ENCODE results near the gene C4orf33.

Gene C4orf33

GRCh38 chr4:129129143-129129542 lies 33.2 kb downstream of the C4orf33 start:
- no peak for DNase-seq (ENCODE audit: low spot score)

GRCh38 chr4:129131343-129131742 lies 35.4 kb downstream of the C4orf33 start:
- DNase-seq (ENCODE audit: low spot score), result no peak

- DNase-seq (ENCODE audit: low spot score), result no peak
Observed at GRCh38 chr4:129136433-129136832, 40.5 kb downstream of the C4orf33 start.

- no peak for DNase-seq (ENCODE audit: low spot score)
Observed at GRCh38 chr4:129138810-129139496, 43.0 kb downstream of the C4orf33 start.

- DNase-seq (ENCODE audit: low spot score), result no peak
Observed at GRCh38 chr4:129140521-129140920, 44.6 kb downstream of the C4orf33 start.

- DNase-seq (ENCODE audit: low spot score), result no peak
Observed at GRCh38 chr4:129143359-129143758, 47.4 kb downstream of the C4orf33 start.

GRCh38 chr4:129144755-129145206 lies 48.8 kb downstream of the C4orf33 start:
- DNase-seq (ENCODE audit: low spot score), result no peak

GRCh38 chr4:129145222-129145730 lies 49.3 kb downstream of the C4orf33 start:
- no peak for DNase-seq (ENCODE audit: low spot score)

- DNase-seq (ENCODE audit: low spot score), result no peak
Observed at GRCh38 chr4:129146639-129147038, 50.7 kb downstream of the C4orf33 start.

GRCh38 chr4:129148892-129149291 lies 52.9 kb downstream of the C4orf33 start:
- no peak for DNase-seq (ENCODE audit: low spot score)

GRCh38 chr4:129149906-129150305 lies 54.0 kb downstream of the C4orf33 start:
- no peak for DNase-seq (ENCODE audit: low spot score)

GRCh38 chr4:129152350-129152749 lies 56.4 kb downstream of the C4orf33 start:
- no peak for DNase-seq (ENCODE audit: low spot score)

GRCh38 chr4:129153700-129154099 lies 57.7 kb downstream of the C4orf33 start:
- DNase-seq (ENCODE audit: low spot score), result no peak

GRCh38 chr4:129162450-129162849 lies 66.5 kb downstream of the C4orf33 start:
- no peak for DNase-seq (ENCODE audit: low spot score)

GRCh38 chr4:129163427-129163826 lies 67.5 kb downstream of the C4orf33 start:
- DNase-seq (ENCODE audit: low spot score), result no peak

GRCh38 chr4:129164243-129164642 lies 68.3 kb downstream of the C4orf33 start:
- DNase-seq (ENCODE audit: low spot score), result no peak

Data from SW480 (cell line).